Trophoblast cell (in vitro differentiated cells and primary cell): ENCODE measurements around the gene FHOD3.

Experiments used
- DNase-seq, 2 donors: peaks; one replicate each; pipeline ENCODE4 v3.0.0-alpha.2; 2016
- H2AFZ ChIP-seq: 2 replicates; pipeline ENCODE4 v1.6.1; 2013; ENCODE audit warnings: low read length, moderate library complexity, mild to moderate bottlenecking; ENCODE audit not compliant: insufficient read depth, poor library complexity
- H2AK5ac ChIP-seq: 2 replicates; pipeline ENCODE4 v1.6.1; 2013; ENCODE audit warnings: mild to moderate bottlenecking, low read length
- H2BK120ac ChIP-seq: 2 replicates; pipeline ENCODE4 v1.6.1; 2013; ENCODE audit warnings: low read length, mild to moderate bottlenecking, moderate library complexity; ENCODE audit not compliant: insufficient read depth, poor library complexity
- H2BK12ac ChIP-seq: 2 replicates; pipeline ENCODE4 v1.6.1; 2013; ENCODE audit warnings: mild to moderate bottlenecking, low read length, moderate library complexity
- H2BK5ac ChIP-seq: 2 replicates; pipeline ENCODE4 v1.6.1; 2013; ENCODE audit warnings: low read length, low read depth, moderate library complexity, mild to moderate bottlenecking; ENCODE audit not compliant: poor library complexity
- H3K14ac ChIP-seq: 2 replicates; pipeline ENCODE4 v1.6.1; 2013; ENCODE audit warnings: mild to moderate bottlenecking, low read length
- H3K18ac ChIP-seq: 2 replicates; pipeline ENCODE4 v1.6.1; 2013; ENCODE audit warnings: mild to moderate bottlenecking, low read length
- H3K23ac ChIP-seq: 2 replicates; pipeline ENCODE4 v1.6.1; 2013; ENCODE audit warnings: low read length
- H3K27ac ChIP-seq: 2 replicates; pipeline ENCODE4 v1.5.1; 2013; ENCODE audit warnings: low read depth, mild to moderate bottlenecking, inconsistent platforms, low read length, moderate library complexity
- H3K27me3 ChIP-seq: 2 replicates; pipeline ENCODE4 v1.6.1; 2013; ENCODE audit warnings: inconsistent platforms, mild to moderate bottlenecking, low read length, moderate library complexity; ENCODE audit not compliant: insufficient read depth
- H3K36me3 ChIP-seq, 2 experiments: 1 replicate in 1 of 2; 2 replicates in 1 of 2; pipeline ENCODE4 v1.6.1; 2013; ENCODE audit warnings: low read length in 2 of 2, mild to moderate bottlenecking in 2 of 2, moderate library complexity in 1 of 2; ENCODE audit not compliant: insufficient read depth in 2 of 2, control insufficient read depth in 1 of 2
- H3K4ac ChIP-seq: 2 replicates; pipeline ENCODE4 v1.6.1; 2013; ENCODE audit warnings: low read depth, mild to moderate bottlenecking, low read length, moderate library complexity
- H3K4me1 ChIP-seq, 2 experiments: 1 replicate in 1 of 2; 2 replicates in 1 of 2; pipeline ENCODE4 v1.6.1; 2013; ENCODE audit warnings: low read length in 2 of 2, mild to moderate bottlenecking in 2 of 2, moderate library complexity in 1 of 2; ENCODE audit not compliant: insufficient read depth in 2 of 2, control insufficient read depth in 1 of 2
- H3K4me2 ChIP-seq: 2 replicates; pipeline ENCODE4 v1.6.1; 2013; ENCODE audit warnings: inconsistent platforms, mild to moderate bottlenecking, low read length, moderate library complexity
- H3K4me3 ChIP-seq: 2 replicates; pipeline ENCODE4 v1.5.1; 2013; ENCODE audit warnings: mild to moderate bottlenecking, low read depth, low read length, inconsistent platforms
- H3K79me1 ChIP-seq: one replicate; pipeline ENCODE4 v1.6.1; 2013; ENCODE audit warnings: low read length
- H3K79me2 ChIP-seq: 2 replicates; pipeline ENCODE4 v1.6.1; 2013; ENCODE audit warnings: low read length, mild to moderate bottlenecking; ENCODE audit not compliant: control insufficient read depth, insufficient read depth, poor library complexity
- H3K9ac ChIP-seq: 2 replicates; pipeline ENCODE4 v1.6.1; 2013; ENCODE audit warnings: mild to moderate bottlenecking, low read length
- H3K9me3 ChIP-seq: 2 replicates; pipeline ENCODE4 v1.6.1; 2013; ENCODE audit warnings: low read depth, mild to moderate bottlenecking, control low read depth, inconsistent platforms, low read length; ENCODE audit not compliant: insufficient read depth
- H4K12ac ChIP-seq: 2 replicates; pipeline ENCODE4 v1.6.1; 2013; ENCODE audit warnings: low read depth, mild to moderate bottlenecking, low read length, moderate library complexity
- H4K8ac ChIP-seq: 2 replicates; pipeline ENCODE4 v1.6.1; 2013; ENCODE audit warnings: low read depth, mild to moderate bottlenecking, low read length, moderate library complexity
- H4K91ac ChIP-seq: one replicate; pipeline ENCODE4 v1.6.1; 2013; ENCODE audit warnings: low read depth, mild to moderate bottlenecking, low read length, moderate library complexity
- WGBS: extraction: QIAGEN DNeasy Blood & Tissue Kit; methylation state at CpG from one replicate; pipeline ENCODE4 v1.1.7; 2013; ENCODE audit warnings: missing lambda C conversion rate; ENCODE audit not compliant: insufficient read length, insufficient coverage; ENCODE audit errors: extremely low coverage; 5-methylcytosine and 5-hydroxymethylcytosine counted together

The FHOD3 gene

GRCh38 chr18:36658611-36659010 lies 361.1 kb downstream of the FHOD3 start:
- H3K36me3 ChIP-seq, result peaks cover 10 to 15% of the 10 kb centered on the region in 2 experiments
- H3K27ac ChIP-seq, result no peak overlapping the region
- H3K4ac ChIP-seq, result no peak overlapping the region
- H3K4me2 ChIP-seq, result no peak overlapping the region
- H3K9me3 ChIP-seq, result no peaks in the 10 kb centered on the region
- H4K91ac ChIP-seq, result no peak overlapping the region
- H4K12ac ChIP-seq, result no peak overlapping the region
- H3K4me3 ChIP-seq, result no peak overlapping the region
- no peak overlapping the region for H3K23ac ChIP-seq
- H3K79me1 ChIP-seq, result no peaks in the 10 kb centered on the region
- H2BK120ac ChIP-seq, result no peak overlapping the region
- H3K9ac ChIP-seq, result no peak overlapping the region
- H2AK5ac ChIP-seq, result no peak overlapping the region
- no CpG with 5 or more reads among the region's 1 CpG for WGBS
- no peak overlapping the region for H2AFZ ChIP-seq
- H3K4me1 ChIP-seq, result no peaks in the 10 kb centered on the region
- DNase-seq, result peak in 1 of 2 donors; percentile 71
- no peaks in the 10 kb centered on the region for H3K27me3 ChIP-seq
- no peaks in the 10 kb centered on the region for H3K79me2 ChIP-seq
- no peak overlapping the region for H2BK12ac ChIP-seq
- H3K14ac ChIP-seq, result no peak overlapping the region
- H4K8ac ChIP-seq, result no peak overlapping the region
- H2BK5ac ChIP-seq, result no peak overlapping the region
- no peak overlapping the region for H3K18ac ChIP-seq

- Histone ChIP-seq H4K91ac (no peak overlapping the region), H3K9me3 (no peaks in the 10 kb centered on the region), H3K4me2 (no peak overlapping the region), H4K8ac (no peak overlapping the region), H3K9ac (no peak overlapping the region), H3K23ac (no peak overlapping the region), H3K27me3 (no peaks in the 10 kb centered on the region), H2BK5ac (no peak overlapping the region), H3K4ac (no peak overlapping the region), H2AK5ac (no peak overlapping the region), H3K79me2 (no peaks in the 10 kb centered on the region), H3K18ac (no peak overlapping the region), H3K4me3 (no peak overlapping the region), H2AFZ (no peak overlapping the region), H3K36me3 (peaks cover 10 to 15% of the 10 kb centered on the region in 2 experiments), H3K79me1 (no peaks in the 10 kb centered on the region), H2BK12ac (no peak overlapping the region), H2BK120ac (no peak overlapping the region), H3K27ac (no peak overlapping the region), H3K4me1 (no peaks in the 10 kb centered on the region), H4K12ac (no peak overlapping the region), H3K14ac (no peak overlapping the region)
- WGBS, result no CpG with 5 or more reads among the region's 7 CpGs
- DNase-seq, result no peak
Measured at GRCh38 chr18:36660311-36660710, 362.8 kb downstream of the FHOD3 start.

- H2BK12ac ChIP-seq, result no peak overlapping the region
- no peak overlapping the region for H3K14ac ChIP-seq
- no peak overlapping the region for H2BK5ac ChIP-seq
- no peak overlapping the region for H4K12ac ChIP-seq
- H3K79me1 ChIP-seq, result no peaks in the 10 kb centered on the region
- H3K79me2 ChIP-seq, result no peaks in the 10 kb centered on the region
- H3K4me3 ChIP-seq, result no peak overlapping the region
- H3K9ac ChIP-seq, result no peak overlapping the region
- no peak overlapping the region for H3K4ac ChIP-seq
- no peak overlapping the region for H2BK120ac ChIP-seq
- H3K9me3 ChIP-seq, result no peaks in the 10 kb centered on the region
- no peak overlapping the region for H3K4me2 ChIP-seq
- H2AK5ac ChIP-seq, result no peak overlapping the region
- H3K23ac ChIP-seq, result no peak overlapping the region
- H3K36me3 ChIP-seq, result peaks cover 13 to 21% of the 10 kb centered on the region in 2 experiments
- no peaks in the 10 kb centered on the region for H3K4me1 ChIP-seq
- H3K27me3 ChIP-seq, result no peaks in the 10 kb centered on the region
- H4K8ac ChIP-seq, result no peak overlapping the region
- no peak overlapping the region for H3K18ac ChIP-seq
- no peak overlapping the region for H2AFZ ChIP-seq
- no peak overlapping the region for H4K91ac ChIP-seq
- DNase-seq, result peak; percentile 12 to 32
- no CpG with 5 or more reads among the region's 5 CpGs for WGBS
- no peak overlapping the region for H3K27ac ChIP-seq
Measured at GRCh38 chr18:36661999-36662398, 364.5 kb downstream of the FHOD3 start.

- Histone ChIP-seq H3K36me3 (peaks cover 11 to 21% of the 10 kb centered on the region in 2 experiments), H3K4me3 (no peak overlapping the region), H3K4me2 (no peak overlapping the region), H4K8ac (no peak overlapping the region), H3K23ac (no peak overlapping the region), H3K9me3 (no peaks in the 10 kb centered on the region), H3K18ac (no peak overlapping the region), H3K79me1 (no peaks in the 10 kb centered on the region), H2BK12ac (no peak overlapping the region), H3K14ac (no peak overlapping the region), H2BK5ac (no peak overlapping the region), H3K27me3 (no peaks in the 10 kb centered on the region), H3K4ac (no peak overlapping the region), H3K9ac (no peak overlapping the region), H2AFZ (no peak overlapping the region), H3K79me2 (no peaks in the 10 kb centered on the region), H3K27ac (no peak overlapping the region), H4K12ac (no peak overlapping the region), H2BK120ac (no peak overlapping the region), H3K4me1 (no peaks in the 10 kb centered on the region), H2AK5ac (no peak overlapping the region), H4K91ac (no peak overlapping the region)
- no peak for DNase-seq
- WGBS, result no CpG with 5 or more reads among the region's 2 CpGs
Measured at GRCh38 chr18:36663312-36663711, 365.8 kb downstream of the FHOD3 start.
